Activated CD4-positive, alpha-beta T cell treated with anti-CD3 and anti-CD28 coated beads, Interleukin-2, amount 10 ng/mL, durations not matched to agents 24 days and 14 days (primary cell): ENCODE measurements around the gene ELF5. TPM values are rescaled to one million over a fixed set of nuclear protein-coding genes. Genes with fewer than 3 reads are reported as not detected.

Source experiments
- total RNA-seq: library from RNA; stranded (reverse); gene quantifications from 2 replicates; pipeline ENCODE4 v1.2.3, GENCODE V29; 2022

ELF5 gene
- total RNA-seq, 1 donor from 2014 or later = not detected

Other genes starting within 250 kb of the ELF5 start
- 13.1 and 14.1 TPM in 2 replicates for gene ABTB2, start 155.8 kb downstream of the ELF5 start, total RNA-seq
- 17.4 and 19.0 TPM in 2 replicates for gene CAT, start 74.9 kb downstream of the ELF5 start, total RNA-seq
- gene EHF, start 107.3 kb upstream of the ELF5 start, total RNA-seq = not detected in 2 replicates